WTC11 (cell line): ENCODE data around the gene SFT2D1. TPM values are rescaled to one million over a fixed set of nuclear protein-coding genes. Genes with fewer than 3 reads are reported as not detected.

Experiments used
- ATAC-seq: fragments of 200-7000 bp; cut with Tn5 transposase; 2 replicates; pipeline ENCODE4 v1.10.0; 2021; ENCODE audit warnings: mild to moderate bottlenecking, moderate library complexity
- CTCF ChIA-PET: fragments of 300-600 bp; sonication (Branson Sonifier 250); formaldehyde crosslinking; loops from one replicate; lab custom pipeline; 2021; ENCODE audit warnings: antibody characterized with exemption; lab: Charles Lee
- POLR2A ChIA-PET: fragments of 350-600 bp; sonication (Branson Sonifier 250); formaldehyde crosslinking; loops from one replicate; lab custom pipeline; 2021; ENCODE audit warnings: antibody characterized with exemption; lab: Charles Lee
- DNase-seq: peaks from one replicate; pipeline ENCODE4 v3.0.0; 2021; ENCODE audit warnings: low spot score
- H3K27ac Mint-ChIP-seq: 2 replicates; pipeline ENCODE4 v1.8.0; 2021; ENCODE audit warnings: mixed read lengths
- H3K27me3 Mint-ChIP-seq: 2 replicates; pipeline ENCODE4 v1.8.0; 2021; ENCODE audit warnings: low read depth, mild to moderate bottlenecking, moderate library complexity, mixed read lengths
- H3K36me3 Mint-ChIP-seq: 2 replicates; pipeline ENCODE4 v1.8.0; 2021; ENCODE audit warnings: mixed read lengths
- H3K4me1 Mint-ChIP-seq: 2 replicates; pipeline ENCODE4 v1.8.0; 2022; ENCODE audit warnings: mixed read lengths
- H3K4me3 Mint-ChIP-seq: 2 replicates; pipeline ENCODE4 v1.8.0; 2021; ENCODE audit warnings: mild to moderate bottlenecking, moderate library complexity, mixed read lengths
- H3K9me3 Mint-ChIP-seq: 2 replicates; pipeline ENCODE4 v1.8.0; 2021; ENCODE audit warnings: mixed read lengths
- AR ChIP-seq: fragments of 250-450 bp; sonication (Bioruptor Pico); IDR thresholded peaks from 2 replicates; pipeline ENCODE4 v1.9.0; 2021; ENCODE audit warnings: mild to moderate bottlenecking
- ATF3 ChIP-seq: sonication (generic); formaldehyde crosslinking; conservative IDR thresholded peaks from 2 replicates; pipeline ENCODE4 v1.8.1; 2022; ENCODE audit warnings: mild to moderate bottlenecking, missing genetic modification reagents
- ELF4 ChIP-seq: sonication (generic); formaldehyde crosslinking; IDR thresholded peaks from 2 replicates; pipeline ENCODE4 v1.8.1; 2022; ENCODE audit warnings: low read depth, mild to moderate bottlenecking, moderate library complexity, missing genetic modification reagents
- EMX1 ChIP-seq: fragments of 250-450 bp; sonication (Bioruptor Pico); IDR thresholded peaks from 2 replicates; pipeline ENCODE4 v1.8.0; 2021; ENCODE audit warnings: mild to moderate bottlenecking
- ETV6 ChIP-seq: sonication (generic); formaldehyde crosslinking; IDR thresholded peaks from 2 replicates; pipeline ENCODE4 v1.8.1; 2022; ENCODE audit warnings: mild to moderate bottlenecking, missing genetic modification reagents
- GABPB1 ChIP-seq: sonication (generic); formaldehyde crosslinking; IDR thresholded peaks from 2 replicates; pipeline ENCODE4 v1.8.1; 2023; ENCODE audit warnings: mild to moderate bottlenecking, missing genetic modification reagents
- GRHL2 ChIP-seq: fragments of 250-450 bp; sonication (Bioruptor Pico); IDR thresholded peaks from 2 replicates; pipeline ENCODE4 v1.8.0; 2022; ENCODE audit warnings: mild to moderate bottlenecking, moderate library complexity; ENCODE audit not compliant: insufficient replicate concordance, severe bottlenecking
- IRF2 ChIP-seq: sonication (generic); formaldehyde crosslinking; IDR thresholded peaks from 2 replicates; pipeline ENCODE4 v1.8.0; 2022; ENCODE audit warnings: low read depth, missing genetic modification reagents, borderline replicate concordance
- MAX ChIP-seq: sonication (generic); formaldehyde crosslinking; IDR thresholded peaks from 2 replicates; pipeline ENCODE4 v1.8.0; 2022; ENCODE audit warnings: mild to moderate bottlenecking, missing genetic modification reagents
- MYBL2 ChIP-seq: sonication (generic); formaldehyde crosslinking; IDR thresholded peaks from 2 replicates; pipeline ENCODE4 v1.8.1; 2023; ENCODE audit warnings: mild to moderate bottlenecking, moderate library complexity, missing genetic modification reagents
- NFATC4 ChIP-seq: fragments of 250-450 bp; sonication (Bioruptor Pico); IDR thresholded peaks from 2 replicates; pipeline ENCODE4 v1.9.0; 2021; ENCODE audit warnings: mild to moderate bottlenecking
- NFYB ChIP-seq: sonication (generic); formaldehyde crosslinking; conservative IDR thresholded peaks from 2 replicates; pipeline ENCODE4 v1.8.0; 2022; ENCODE audit warnings: low read depth, missing genetic modification reagents
- SMAD4 ChIP-seq: sonication (generic); formaldehyde crosslinking; IDR thresholded peaks from 2 replicates; pipeline ENCODE4 v1.8.0; 2022; ENCODE audit warnings: mild to moderate bottlenecking, missing genetic modification reagents
- TEAD4 ChIP-seq: sonication (generic); formaldehyde crosslinking; IDR thresholded peaks from 2 replicates; pipeline ENCODE4 v1.8.0; 2022; ENCODE audit warnings: mild to moderate bottlenecking, missing genetic modification reagents
- ZNF219 ChIP-seq: sonication (generic); formaldehyde crosslinking; IDR thresholded peaks from 2 replicates; pipeline ENCODE4 v1.8.0; 2023; ENCODE audit warnings: missing genetic modification reagents, mild to moderate bottlenecking, borderline replicate concordance
- ZNF232 ChIP-seq: sonication (generic); formaldehyde crosslinking; IDR thresholded peaks from 2 replicates; pipeline ENCODE4 v1.8.0; 2022; ENCODE audit warnings: mild to moderate bottlenecking, missing genetic modification reagents
- ZNF263 ChIP-seq: sonication (generic); formaldehyde crosslinking; IDR thresholded peaks from 2 replicates; pipeline ENCODE4 v1.8.1; 2022; ENCODE audit warnings: low read depth, mild to moderate bottlenecking, moderate library complexity, missing genetic modification reagents
- ZNF396 ChIP-seq: fragments of 250-450 bp; sonication (Bioruptor Pico); IDR thresholded peaks from 2 replicates; pipeline ENCODE4 v1.8.0; 2021; ENCODE audit warnings: mild to moderate bottlenecking, moderate library complexity, borderline replicate concordance
- ZNF423 ChIP-seq: fragments of 250-450 bp; sonication (Bioruptor Pico); IDR thresholded peaks from 2 replicates; pipeline ENCODE4 v2.1.2; 2022; ENCODE audit warnings: mild to moderate bottlenecking, moderate library complexity
- ZNF425 ChIP-seq: fragments of 250-450 bp; sonication (Bioruptor Pico); conservative IDR thresholded peaks from 2 replicates; pipeline ENCODE4 v1.9.0; 2021; ENCODE audit warnings: mild to moderate bottlenecking
- total RNA-seq: library from RNA; stranded (reverse); gene quantifications from 3 replicates; pipeline ENCODE4 v1.2.3, GENCODE V29; 2021
- TF ChIP-seq, protein P1 (sequence below): sonication (generic); formaldehyde crosslinking; IDR thresholded peaks from 2 replicates; pipeline ENCODE4 v1.8.1; 2022; ENCODE audit warnings: low read depth, mild to moderate bottlenecking, moderate library complexity, missing genetic modification reagents, borderline replicate concordance
- TF ChIP-seq, protein P2 (sequence below): fragments of 250-450 bp; sonication (Bioruptor Pico); IDR thresholded peaks from 2 replicates; pipeline ENCODE4 v1.9.0; 2021; ENCODE audit warnings: moderate library complexity, mild to moderate bottlenecking, inconsistent platforms, borderline replicate concordance
- TF ChIP-seq, protein P3 (sequence below): sonication (generic); formaldehyde crosslinking; IDR thresholded peaks from 2 replicates; pipeline ENCODE4 v1.8.1; 2022; ENCODE audit warnings: low read depth, missing genetic modification reagents, borderline replicate concordance
- TF ChIP-seq, protein P4 (sequence below): sonication (generic); formaldehyde crosslinking; IDR thresholded peaks from 2 replicates; pipeline ENCODE4 v1.8.1; 2023; ENCODE audit warnings: mild to moderate bottlenecking, moderate library complexity, missing genetic modification reagents

Gene SFT2D1
- total RNA-seq, 1 experiment from 2014 or later: 53.1 TPM

DNA sequence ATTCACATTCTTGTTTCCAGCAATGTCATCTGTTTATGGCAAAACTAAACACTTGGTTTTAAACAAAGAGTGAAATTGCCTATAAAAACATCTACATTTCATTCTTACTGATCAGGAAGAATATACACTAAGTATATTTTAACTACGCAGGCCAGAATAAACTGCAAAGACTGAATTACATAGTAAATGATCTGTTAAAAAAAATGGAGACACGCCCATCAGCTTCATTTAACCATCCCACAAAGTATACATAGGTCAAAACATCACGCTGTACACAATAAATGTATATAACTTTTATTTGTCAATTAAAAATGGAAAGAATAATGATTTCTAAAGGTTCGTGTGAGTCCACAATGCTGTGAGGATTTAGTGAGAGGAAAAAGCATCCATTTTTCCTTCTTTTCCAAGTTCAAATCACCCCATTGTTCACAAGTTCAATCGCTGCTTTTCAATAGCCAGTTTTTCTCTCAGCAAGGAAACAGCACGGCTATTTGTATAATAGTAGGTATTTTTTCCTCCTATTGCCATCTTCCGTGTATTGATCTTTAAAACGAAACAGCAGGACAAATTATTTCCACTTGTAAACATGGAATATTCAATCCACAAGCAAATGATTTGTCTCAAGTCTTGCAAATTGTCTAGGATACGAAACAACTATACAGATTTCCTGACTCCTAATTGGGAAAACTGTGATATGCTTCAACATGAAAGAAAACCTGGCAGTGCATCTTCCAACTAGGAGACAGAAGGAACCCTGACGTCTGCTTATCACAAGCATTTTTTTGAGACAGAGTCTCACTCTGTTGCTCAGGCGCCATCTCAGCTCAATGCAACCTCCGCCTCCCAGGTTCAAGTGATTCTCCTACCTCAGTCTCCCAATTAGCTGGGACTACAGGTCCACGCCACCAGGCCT is 10.6 kb downstream of the SFT2D1 start (continued):
- TF ChIP-seq, protein P1, sequence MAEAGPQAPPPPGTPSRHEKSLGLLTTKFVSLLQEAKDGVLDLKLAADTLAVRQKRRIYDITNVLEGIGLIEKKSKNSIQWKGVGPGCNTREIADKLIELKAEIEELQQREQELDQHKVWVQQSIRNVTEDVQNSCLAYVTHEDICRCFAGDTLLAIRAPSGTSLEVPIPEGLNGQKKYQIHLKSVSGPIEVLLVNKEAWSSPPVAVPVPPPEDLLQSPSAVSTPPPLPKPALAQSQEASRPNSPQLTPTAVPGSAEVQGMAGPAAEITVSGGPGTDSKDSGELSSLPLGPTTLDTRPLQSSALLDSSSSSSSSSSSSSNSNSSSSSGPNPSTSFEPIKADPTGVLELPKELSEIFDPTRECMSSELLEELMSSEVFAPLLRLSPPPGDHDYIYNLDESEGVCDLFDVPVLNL (CRISPR knock-in tag): no peak

DNA sequence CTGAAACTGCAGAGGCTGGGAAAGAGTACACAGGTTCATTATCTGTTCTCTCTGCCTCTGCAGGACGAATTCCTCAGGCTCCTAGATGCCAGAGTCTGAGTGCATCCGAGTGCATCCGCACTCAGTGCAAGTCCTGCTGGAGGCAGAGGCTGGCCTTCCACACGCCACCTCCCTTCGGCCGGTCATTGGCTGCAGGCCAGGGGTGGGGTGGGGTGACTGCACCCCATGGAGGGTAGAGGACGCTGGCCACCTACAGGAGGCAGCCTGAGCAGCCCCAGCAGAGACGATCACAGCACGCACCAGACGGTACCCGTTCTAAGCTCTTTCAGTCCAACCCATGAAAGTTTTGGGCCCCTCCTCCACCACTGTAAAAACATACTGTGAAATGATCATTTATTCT is 11.7 kb downstream of the SFT2D1 start:
- POLR2A ChIA-PET: interaction anchor here (0.9 kb wide), 1 partner anchor 51 kb away, joined by 3 read pairs; no protein-coding TSS in a partner anchor
- CTCF ChIA-PET: interaction anchor here (0.6 to 1.0 kb wide), 9 partner anchors 17 to 70 kb away, joined by 3 to 11 read pairs (median 5); no protein-coding TSS in a partner anchor
- DNase-seq (peak; percentile 90), ATAC-seq (peak; percentile 99)
- Mint-ChIP-seq H3K36me3 (peaks cover 23% of the 10 kb centered on the region), H3K4me3 (peak overlapping the region; percentile 37), H3K4me1 (peaks cover 55% of the 10 kb centered on the region), H3K27ac (peak overlapping the region; percentile 93), H3K27me3 (no peaks in the 10 kb centered on the region), H3K9me3 (no peaks in the 10 kb centered on the region)
- TF ChIP-seq ATF3 (CRISPR knock-in tag): no peak
- TF ChIP-seq, protein P2, sequence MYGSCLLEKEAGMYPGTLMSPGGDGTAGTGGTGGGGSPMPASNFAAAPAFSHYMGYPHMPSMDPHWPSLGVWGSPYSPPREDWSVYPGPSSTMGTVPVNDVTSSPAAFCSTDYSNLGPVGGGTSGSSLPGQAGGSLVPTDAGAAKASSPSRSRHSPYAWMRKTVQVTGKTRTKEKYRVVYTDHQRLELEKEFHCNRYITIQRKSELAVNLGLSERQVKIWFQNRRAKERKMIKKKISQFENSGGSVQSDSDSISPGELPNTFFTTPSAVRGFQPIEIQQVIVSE: no peak
- TF ChIP-seq ELF4 (CRISPR knock-in tag): no peak
- TF ChIP-seq NFATC4 (CRISPR knock-in tag): no peak
- no peak for TF ChIP-seq IRF2 (CRISPR knock-in tag)
- TF ChIP-seq TEAD4: no peak
- TF ChIP-seq ETV6: peak; percentile 68; the same call in 1 of the 2 replicates
- TF ChIP-seq ZNF219 (CRISPR knock-in tag): no peak
- TF ChIP-seq ZNF263 (CRISPR knock-in tag): no peak
- TF ChIP-seq ZNF423 (CRISPR knock-in tag): peak; percentile 53; the same call in 1 of the 2 replicates
- TF ChIP-seq NFYB (CRISPR knock-in tag): peak; percentile 44; the same call in 1 of the 2 replicates
- TF ChIP-seq MYBL2: no peak
- TF ChIP-seq GABPB1 (CRISPR knock-in tag): peak; percentile 43; the same call in 1 of the 2 replicates
- no peak for TF ChIP-seq GRHL2 (CRISPR knock-in tag)
- TF ChIP-seq EMX1 (CRISPR knock-in tag): no peak
- TF ChIP-seq, protein P3, sequence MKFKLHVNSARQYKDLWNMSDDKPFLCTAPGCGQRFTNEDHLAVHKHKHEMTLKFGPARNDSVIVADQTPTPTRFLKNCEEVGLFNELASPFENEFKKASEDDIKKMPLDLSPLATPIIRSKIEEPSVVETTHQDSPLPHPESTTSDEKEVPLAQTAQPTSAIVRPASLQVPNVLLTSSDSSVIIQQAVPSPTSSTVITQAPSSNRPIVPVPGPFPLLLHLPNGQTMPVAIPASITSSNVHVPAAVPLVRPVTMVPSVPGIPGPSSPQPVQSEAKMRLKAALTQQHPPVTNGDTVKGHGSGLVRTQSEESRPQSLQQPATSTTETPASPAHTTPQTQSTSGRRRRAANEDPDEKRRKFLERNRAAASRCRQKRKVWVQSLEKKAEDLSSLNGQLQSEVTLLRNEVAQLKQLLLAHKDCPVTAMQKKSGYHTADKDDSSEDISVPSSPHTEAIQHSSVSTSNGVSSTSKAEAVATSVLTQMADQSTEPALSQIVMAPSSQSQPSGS: no peak
- TF ChIP-seq SMAD4 (CRISPR knock-in tag): no peak
- TF ChIP-seq MAX (CRISPR knock-in tag): peak; percentile 43; the same call in 1 of the 2 replicates
- TF ChIP-seq ZNF425 (CRISPR knock-in tag): no peak
- TF ChIP-seq ZNF396: no peak
- TF ChIP-seq AR (CRISPR knock-in tag): no peak
- TF ChIP-seq, protein P4, sequence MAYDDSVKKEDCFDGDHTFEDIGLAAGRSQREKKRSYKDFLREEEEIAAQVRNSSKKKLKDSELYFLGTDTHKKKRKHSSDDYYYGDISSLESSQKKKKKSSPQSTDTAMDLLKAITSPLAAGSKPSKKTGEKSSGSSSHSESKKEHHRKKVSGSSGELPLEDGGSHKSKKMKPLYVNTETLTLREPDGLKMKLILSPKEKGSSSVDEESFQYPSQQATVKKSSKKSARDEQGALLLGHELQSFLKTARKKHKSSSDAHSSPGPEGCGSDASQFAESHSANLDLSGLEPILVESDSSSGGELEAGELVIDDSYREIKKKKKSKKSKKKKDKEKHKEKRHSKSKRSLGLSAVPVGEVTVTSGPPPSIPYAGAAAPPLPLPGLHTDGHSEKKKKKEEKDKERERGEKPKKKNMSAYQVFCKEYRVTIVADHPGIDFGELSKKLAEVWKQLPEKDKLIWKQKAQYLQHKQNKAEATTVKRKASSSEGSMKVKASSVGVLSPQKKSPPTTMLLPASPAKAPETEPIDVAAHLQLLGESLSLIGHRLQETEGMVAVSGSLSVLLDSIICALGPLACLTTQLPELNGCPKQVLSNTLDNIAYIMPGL (CRISPR knock-in tag): no peak
- TF ChIP-seq ZNF232 (CRISPR knock-in tag): peak; percentile 49; the same call in 1 of the 2 replicates
